GM12891 (cell line): Measurements from ENCODE around the gene CDCP2. TPM values are rescaled to one million over a fixed set of nuclear protein-coding genes. Genes with fewer than 3 reads are reported as not detected.
A peak's percentile ranks its signal among the peaks of the same experiment; 100 is the strongest.

ENCODE experiments used
- DNase-seq: peaks from one replicate; pipeline ENCODE4 v3.0.0; 2011; ENCODE audit warnings: low spot score; ENCODE audit not compliant: insufficient read length
- FAIRE-seq: peaks from 2 replicates; lab custom pipeline; 2011; peaks lifted over from hg19 to GRCh38; lab: Jason Lieb, UNC
- PAX5 ChIP-seq: IDR thresholded peaks from 2 replicates; pipeline ENCODE4 v1.6.1; 2011; ENCODE audit warnings: low read length, moderate library complexity, mild to moderate bottlenecking; ENCODE audit not compliant: insufficient read depth, severe bottlenecking
- POLR2A ChIP-seq: IDR thresholded peaks from 2 replicates; pipeline ENCODE4 v1.6.1; 2011; ENCODE audit warnings: low read depth, low read length, control low read depth
- POLR2AphosphoS5 ChIP-seq: IDR thresholded peaks from 2 replicates; pipeline ENCODE4 v1.6.1; 2011; ENCODE audit warnings: low read depth, low read length, control low read depth
- POU2F2 ChIP-seq: IDR thresholded peaks from 2 replicates; pipeline ENCODE4 v1.6.1; 2011; ENCODE audit warnings: low read depth, mild to moderate bottlenecking, control low read depth, low read length, moderate library complexity
- SPI1 ChIP-seq: IDR thresholded peaks from 2 replicates; pipeline ENCODE4 v1.6.1; 2011; ENCODE audit warnings: low read depth, low read length, control low read depth
- TAF1 ChIP-seq: IDR thresholded peaks from 2 replicates; pipeline ENCODE4 v1.6.1; 2011; ENCODE audit warnings: low read depth, low read length, control low read depth
- polyA plus RNA-seq: library from polyadenylated mRNA; unstranded; fragments of >200 nt; gene quantifications from one replicate; pipeline ENCODE4 v1.2.1, GENCODE V29; 2012; ENCODE audit warnings: low read depth, missing spikeins, inconsistent platforms; ENCODE audit not compliant: missing spikeins

The CDCP2 gene
- not detected for polyA plus RNA-seq

DNA sequence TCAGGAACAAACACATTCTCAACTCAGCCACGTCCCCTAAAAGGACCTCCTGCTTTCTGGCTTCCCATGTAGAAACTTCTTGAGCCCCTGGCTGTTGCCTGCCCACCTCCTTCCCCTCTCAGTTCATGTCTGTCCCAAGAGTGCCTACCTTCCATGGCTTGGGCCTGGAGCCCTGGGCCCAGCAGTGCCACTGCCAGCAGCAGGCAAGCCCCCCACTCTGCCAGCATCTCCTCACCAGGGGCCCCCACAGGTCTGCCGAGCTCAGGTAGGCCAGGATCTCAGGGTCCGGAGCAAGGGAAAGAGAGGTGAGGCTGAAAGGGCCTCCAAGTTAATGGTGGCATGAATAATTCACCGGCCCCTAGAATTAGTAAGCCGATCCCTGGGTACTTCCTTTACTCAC, at the start of gene CDCP2:
Gene CDCP2, minus strand, starts transcription at position 305 of the 400 bp plus-strand sequence. Its CDS starts 78 bp downstream, at position 227.
- no peak for FAIRE-seq
- DNase-seq: no peak
- no peak for TF ChIP-seq POU2F2

DNA sequence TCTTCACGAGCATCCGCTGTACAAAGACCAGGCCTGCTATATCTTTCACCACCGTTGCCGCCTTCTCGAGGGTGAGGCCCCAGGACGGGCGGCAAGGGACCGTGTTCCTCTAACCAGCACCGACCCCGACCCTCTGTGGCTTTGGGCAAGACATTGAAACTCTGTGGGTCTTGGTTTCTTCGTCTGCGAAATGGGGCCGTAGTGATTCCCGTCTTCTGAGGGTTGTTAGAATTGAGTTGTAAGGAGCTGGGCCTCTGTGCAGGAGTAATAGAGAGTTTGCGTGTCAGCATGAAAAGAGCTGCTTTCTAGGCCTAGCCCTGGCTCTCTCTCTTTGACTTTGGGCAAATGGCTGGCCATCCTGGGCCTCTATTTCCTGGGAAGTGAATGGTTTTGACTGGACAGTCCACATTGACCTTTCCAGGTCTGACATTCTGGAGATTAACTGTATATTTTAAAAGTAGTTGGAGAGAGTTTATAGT, 47.8 kb upstream of the CDCP2 start:
- DNase-seq: no peak
- no peak for TF ChIP-seq POLR2A
- TF ChIP-seq PAX5: no peak
- no peak for TF ChIP-seq POU2F2
- TF ChIP-seq TAF1: no peak
- TF ChIP-seq POLR2AphosphoS5: no peak
- no peak for TF ChIP-seq SPI1
- no peak for FAIRE-seq

- DNase-seq (peak; percentile 92), FAIRE-seq (peak; percentile 88)
- peak; percentile 76 for TF ChIP-seq POU2F2
- TF ChIP-seq POLR2AphosphoS5: peak; percentile 86
- TF ChIP-seq PAX5: no peak
- TF ChIP-seq TAF1: peak; percentile 91
- peak; percentile 92 for TF ChIP-seq POLR2A
- TF ChIP-seq SPI1: peak; percentile 50
These were observed 47.1 kb upstream of the CDCP2 start, which contains the start of the genes CYB5RL and MRPL37 for GRCh38 chr1:54199765-54200518. Gene CYB5RL (minus strand): TSS chr1:54200030. CDS start chr1:54195616, 4,414 bp downstream. Gene MRPL37 (plus strand): TSS chr1:54200167. CDS start chr1:54200244, 77 bp downstream.

GRCh38 chr1:54199151-54199764, 46.5 kb upstream of the CDCP2 start:
- DNase-seq: no peak
- TF ChIP-seq PAX5 (no peak), POLR2AphosphoS5 (no peak), TAF1 (no peak), POU2F2 (no peak), SPI1 (no peak), POLR2A (no peak)
- FAIRE-seq: peak; percentile 28

GRCh38 chr1:54193453-54193852, 40.7 kb upstream of the CDCP2 start:
- TF ChIP-seq POU2F2: no peak
- no peak for TF ChIP-seq TAF1
- TF ChIP-seq POLR2A: no peak
- TF ChIP-seq PAX5: no peak
- no peak for TF ChIP-seq SPI1
- no peak for TF ChIP-seq POLR2AphosphoS5
- FAIRE-seq: no peak
- DNase-seq: no peak

DNA sequence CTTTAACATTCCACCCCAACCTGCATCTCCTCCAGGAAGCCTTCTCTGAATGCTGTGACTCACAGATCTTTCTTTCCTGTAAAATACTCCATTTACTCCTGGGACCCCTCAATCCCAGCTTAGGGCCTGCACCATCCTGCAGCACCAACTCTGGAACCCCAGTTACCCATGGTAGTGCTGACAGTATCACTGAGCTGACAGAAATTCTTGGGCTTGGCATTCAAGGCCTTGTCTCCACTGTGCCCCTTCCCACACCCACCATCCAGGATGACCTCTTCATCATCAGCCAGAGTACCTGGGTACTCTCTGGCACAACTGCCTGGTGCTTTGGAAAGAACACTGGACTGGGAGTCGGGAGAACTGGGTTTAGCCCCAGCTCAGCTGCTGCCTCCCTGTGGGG, 38.7 kb upstream of the CDCP2 start:
- FAIRE-seq (no peak), DNase-seq (no peak)
- TF ChIP-seq POLR2A: no peak
- TF ChIP-seq TAF1: no peak
- TF ChIP-seq SPI1: no peak
- no peak for TF ChIP-seq POU2F2
- TF ChIP-seq PAX5: no peak
- no peak for TF ChIP-seq POLR2AphosphoS5

GRCh38 chr1:54190526-54190925, 37.7 kb upstream of the CDCP2 start:
- DNase-seq: no peak
- no peak for FAIRE-seq
- no peak for TF ChIP-seq POLR2AphosphoS5
- no peak for TF ChIP-seq POU2F2
- TF ChIP-seq POLR2A: no peak
- TF ChIP-seq TAF1: no peak
- TF ChIP-seq PAX5: no peak
- TF ChIP-seq SPI1: no peak

DNA sequence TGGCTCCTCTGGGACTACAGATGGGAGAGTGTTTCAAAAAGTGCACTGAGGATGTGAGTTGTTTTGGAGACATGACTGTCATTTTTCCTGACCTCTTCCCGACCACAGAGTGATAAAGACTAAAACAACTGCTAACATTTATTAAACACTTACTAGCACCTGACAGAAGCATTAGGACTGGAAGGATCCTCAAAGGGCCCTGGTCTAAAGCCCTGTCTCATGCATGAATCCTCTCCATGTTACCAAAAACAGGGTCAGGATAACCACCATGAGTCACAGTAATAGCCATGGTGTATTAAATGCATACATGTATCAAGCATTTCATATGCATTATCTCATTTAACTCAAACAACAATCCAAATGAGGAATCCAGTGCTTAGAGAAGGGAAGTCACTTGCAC, 35.5 kb upstream of the CDCP2 start:
- no peak for TF ChIP-seq POLR2A
- FAIRE-seq: no peak

GRCh38 chr1:54186056-54186455, 33.3 kb upstream of the CDCP2 start:
- no peak for TF ChIP-seq TAF1
- TF ChIP-seq POLR2A: no peak
- TF ChIP-seq POU2F2: no peak
- TF ChIP-seq SPI1: no peak
- TF ChIP-seq POLR2AphosphoS5: no peak
- DNase-seq (no peak), FAIRE-seq (no peak)

More for the DNA sequence above, 35.5 kb upstream of the CDCP2 start:
- no peak for DNase-seq

DNA sequence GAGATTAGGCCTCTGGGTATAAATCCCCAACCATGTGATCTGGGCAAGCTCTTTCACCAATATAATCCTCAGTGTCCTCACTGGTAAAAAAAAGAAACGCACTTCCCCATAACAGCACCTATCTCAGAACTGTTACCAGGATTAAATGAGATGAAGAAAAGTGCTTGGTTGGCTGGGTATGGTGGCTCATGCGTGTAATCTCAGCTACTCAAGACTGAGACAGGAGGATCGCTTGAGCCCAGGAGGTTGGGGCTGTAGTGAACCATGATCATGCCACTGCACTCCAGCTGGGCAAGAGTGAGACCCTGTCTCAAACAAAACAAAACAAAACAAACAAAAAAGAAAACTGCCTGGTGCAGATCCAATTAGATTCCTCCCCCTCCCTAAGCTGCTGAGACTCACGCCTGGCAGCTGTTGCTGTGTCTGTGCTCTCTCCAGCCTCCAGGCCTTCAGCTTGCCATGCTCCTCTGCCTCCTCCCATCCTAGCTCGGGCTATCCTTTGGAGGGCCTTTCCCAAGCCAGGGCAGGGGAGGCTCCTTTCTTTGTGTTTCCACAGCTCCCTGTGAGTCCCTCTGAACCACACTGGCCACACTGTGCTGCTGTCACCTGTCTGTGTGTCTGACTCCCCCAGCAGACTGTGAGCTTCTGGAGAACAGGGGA, 28.0 kb upstream of the CDCP2 start:
- DNase-seq (no peak), FAIRE-seq (no peak)
- TF ChIP-seq TAF1 (no peak), PAX5 (no peak), POLR2AphosphoS5 (no peak)
